Right atrium auricular region (tissue), 2 donors: ENCODE measurements around the gene SCARF2. TPM values are rescaled to one million over a fixed set of nuclear protein-coding genes. Genes with fewer than 3 reads are reported as not detected.
"Not testable (repeated sequence)": the region's sequence is repeated elsewhere in the genome, so short reads cannot be mapped to it uniquely, and the experiment has no call there.

ENCODE experiments used
- DNase-seq: peaks from one replicate; pipeline ENCODE4 v3.0.0-alpha.2; 2019; ENCODE audit warnings: low spot score
- H3K27ac ChIP-seq, 2 donors: fragments of 200-600 bp; sonication (generic); 1 replicate in 1 of 2; 2 replicates in 1 of 2; pipeline ENCODE4 v1.5.1; 2016 to 2019
- H3K27me3 ChIP-seq, 2 donors: fragments of 200-600 bp; sonication (generic); one replicate each; pipeline versions ENCODE4 v1.5.1 to v1.6.0; 2017 to 2019
- H3K36me3 ChIP-seq: fragments of 200-600 bp; sonication (generic); one replicate; pipeline ENCODE4 v1.5.1; 2016
- H3K4me1 ChIP-seq, 2 donors: fragments of 200-600 bp; sonication (generic); one replicate each; pipeline versions ENCODE4 v1.5.1 to v1.6.0; 2017 to 2019
- H3K4me3 ChIP-seq, 2 donors: fragments of 200-600 bp; sonication (generic); 1 replicate in 1 of 2; 2 replicates in 1 of 2; pipeline ENCODE4 v1.5.1; 2017 to 2019; ENCODE audit warnings: mild to moderate bottlenecking in 1 of 2, moderate library complexity in 1 of 2
- H3K9me3 ChIP-seq, 2 donors: fragments of 200-600 bp; sonication (generic); one replicate each; pipeline ENCODE4 v1.5.1; 2019
- CTCF ChIP-seq, 2 donors: fragments of 200-600 bp; sonication (generic); IDR thresholded peaks; one replicate each; pipeline ENCODE4 v1.5.1; 2019; ENCODE audit warnings: antibody characterized with exemption in 2 of 2
- total RNA-seq, 2 donors: library from RNA; depleted of rRNA; stranded (reverse); fragments of >200 nt; gene quantifications; one replicate each; pipeline ENCODE4 v1.1.0, GENCODE V29; 2016

The SCARF2 gene
- total RNA-seq, 2 donors from 2014 or later, result 6.5 to 11.0 TPM

GRCh38 chr22:20386972-20387371 is 50.7 kb downstream of the SCARF2 start:
- Histone ChIP-seq H3K27ac (no peak overlapping the region), H3K27me3 (no peaks in the 10 kb centered on the region), H3K4me3 (no peak overlapping the region), H3K36me3 (no peaks in the 10 kb centered on the region), H3K4me1 (no peaks in the 10 kb centered on the region), H3K9me3 (no peaks in the 10 kb centered on the region)
- no peak for TF ChIP-seq CTCF (IDR thresholded peaks at IDR 0.05)
- DNase-seq, result no peak

GRCh38 chr22:20386336-20386735 is 51.3 kb downstream of the SCARF2 start:
- no peaks in the 10 kb centered on the region for H3K36me3 ChIP-seq
- DNase-seq, result no peak
- no peaks in the 10 kb centered on the region for H3K4me1 ChIP-seq
- no peak overlapping the region for H3K4me3 ChIP-seq
- TF ChIP-seq CTCF (IDR thresholded peaks at IDR 0.05), result no peak
- no peaks in the 10 kb centered on the region for H3K9me3 ChIP-seq
- H3K27me3 ChIP-seq, result no peaks in the 10 kb centered on the region
- H3K27ac ChIP-seq, result no peak overlapping the region

- Histone ChIP-seq H3K27ac (no peak overlapping the region), H3K9me3 (no peaks in the 10 kb centered on the region), H3K4me1 (no peaks in the 10 kb centered on the region), H3K27me3 (no peaks in the 10 kb centered on the region), H3K36me3 (no peaks in the 10 kb centered on the region), H3K4me3 (no peak overlapping the region)
- DNase-seq, result no peak
- TF ChIP-seq CTCF (IDR thresholded peaks at IDR 0.05), result no peak
These were observed 52.8 kb downstream of the SCARF2 start for GRCh38 chr22:20384865-20385264.

GRCh38 chr22:20384171-20384570 is 53.5 kb downstream of the SCARF2 start:
- DNase-seq, result no peak
- Histone ChIP-seq H3K27me3 (no peaks in the 10 kb centered on the region), H3K4me3 (no peak overlapping the region), H3K9me3 (no peaks in the 10 kb centered on the region), H3K27ac (no peak overlapping the region), H3K4me1 (no peaks in the 10 kb centered on the region), H3K36me3 (no peaks in the 10 kb centered on the region)
- no peak for TF ChIP-seq CTCF (IDR thresholded peaks at IDR 0.05)

- no peaks in the 10 kb centered on the region for H3K27me3 ChIP-seq
- no peaks in the 10 kb centered on the region for H3K4me1 ChIP-seq
- no peak for DNase-seq
- no peaks in the 10 kb centered on the region for H3K9me3 ChIP-seq
- no peak overlapping the region for H3K27ac ChIP-seq
- H3K36me3 ChIP-seq, result no peaks in the 10 kb centered on the region
- no peak for TF ChIP-seq CTCF (IDR thresholded peaks at IDR 0.05)
- H3K4me3 ChIP-seq, result no peak overlapping the region
These were observed 54.1 kb downstream of the SCARF2 start for GRCh38 chr22:20383538-20383937.

- Histone ChIP-seq H3K4me3 (no peak overlapping the region), H3K4me1 (no peaks in the 10 kb centered on the region), H3K9me3 (no peaks in the 10 kb centered on the region), H3K27ac (no peak overlapping the region), H3K27me3 (no peaks in the 10 kb centered on the region), H3K36me3 (no peaks in the 10 kb centered on the region)
- TF ChIP-seq CTCF (IDR thresholded peaks at IDR 0.05), result no peak
- no peak for DNase-seq
These were observed 57.1 kb downstream of the SCARF2 start for GRCh38 chr22:20380486-20380885.

GRCh38 chr22:20378684-20379083 is 58.9 kb downstream of the SCARF2 start:
- not testable (repeated sequence) for H3K36me3 ChIP-seq, H3K27me3 ChIP-seq, H3K4me3 ChIP-seq, H3K27ac ChIP-seq, H3K9me3 ChIP-seq, DNase-seq, H3K4me1 ChIP-seq
